ENCODE data around the gene GPAT2.
A peak's percentile ranks its signal among the peaks of the same experiment; 100 is the strongest.
"Not testable (repeated sequence)": the region's sequence is repeated elsewhere in the genome, so short reads cannot be mapped to it uniquely, and the experiment has no call there.

- not testable (repeated sequence) for TF ChIP-seq POLR2A (IDR thresholded peaks at IDR 0.05)
- TF ChIP-seq CTCF (IDR thresholded peaks at IDR 0.05): peak in 1 of 6 experiments; percentile 15
These were observed 14.6 kb upstream of the GPAT2 start for GRCh38 chr2:96049049-96049916.

Data from thyroid gland (tissue), 4 donors.